NCI-H82 treated with DMSO at 0.1 percent for 48 hours (cell line): Measurements from ENCODE around the gene MT1H.
A peak's percentile ranks its signal among the peaks of the same experiment; 100 is the strongest.
"Not testable (repeated sequence)": the region's sequence is repeated elsewhere in the genome, so short reads cannot be mapped to it uniquely, and the experiment has no call there.

ENCODE experiments used
- DNase-seq: peaks from one replicate; lab custom pipeline; 2025; ENCODE audit not compliant: unreplicated experiment; lab: John Stamatoyannopoulos, UW

MT1H gene

DNA sequence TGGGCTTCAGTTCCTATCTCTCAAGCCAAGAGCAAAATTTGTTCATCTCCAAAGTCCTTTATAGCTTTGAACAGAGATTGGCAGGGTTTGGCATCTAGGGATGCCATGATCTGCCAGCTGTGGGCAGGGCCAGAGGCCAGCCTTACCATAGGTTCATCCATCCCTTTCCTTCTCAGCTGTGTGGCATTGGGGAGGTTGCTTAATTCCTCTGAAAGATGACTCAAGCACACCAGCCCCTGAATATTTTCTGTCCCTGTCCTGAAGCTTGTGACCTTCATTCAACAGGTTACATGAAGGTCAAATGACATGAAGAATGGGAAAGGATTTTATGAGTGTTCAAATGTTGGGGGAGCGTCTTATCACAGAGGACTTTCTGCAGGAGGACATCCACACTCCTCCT lies 5.1 kb upstream of the MT1H start:
- no peak for DNase-seq

GRCh38 chr16:56665286-56666261 lies 4.0 kb upstream of the MT1H start:
- not testable (repeated sequence) for DNase-seq

DNA sequence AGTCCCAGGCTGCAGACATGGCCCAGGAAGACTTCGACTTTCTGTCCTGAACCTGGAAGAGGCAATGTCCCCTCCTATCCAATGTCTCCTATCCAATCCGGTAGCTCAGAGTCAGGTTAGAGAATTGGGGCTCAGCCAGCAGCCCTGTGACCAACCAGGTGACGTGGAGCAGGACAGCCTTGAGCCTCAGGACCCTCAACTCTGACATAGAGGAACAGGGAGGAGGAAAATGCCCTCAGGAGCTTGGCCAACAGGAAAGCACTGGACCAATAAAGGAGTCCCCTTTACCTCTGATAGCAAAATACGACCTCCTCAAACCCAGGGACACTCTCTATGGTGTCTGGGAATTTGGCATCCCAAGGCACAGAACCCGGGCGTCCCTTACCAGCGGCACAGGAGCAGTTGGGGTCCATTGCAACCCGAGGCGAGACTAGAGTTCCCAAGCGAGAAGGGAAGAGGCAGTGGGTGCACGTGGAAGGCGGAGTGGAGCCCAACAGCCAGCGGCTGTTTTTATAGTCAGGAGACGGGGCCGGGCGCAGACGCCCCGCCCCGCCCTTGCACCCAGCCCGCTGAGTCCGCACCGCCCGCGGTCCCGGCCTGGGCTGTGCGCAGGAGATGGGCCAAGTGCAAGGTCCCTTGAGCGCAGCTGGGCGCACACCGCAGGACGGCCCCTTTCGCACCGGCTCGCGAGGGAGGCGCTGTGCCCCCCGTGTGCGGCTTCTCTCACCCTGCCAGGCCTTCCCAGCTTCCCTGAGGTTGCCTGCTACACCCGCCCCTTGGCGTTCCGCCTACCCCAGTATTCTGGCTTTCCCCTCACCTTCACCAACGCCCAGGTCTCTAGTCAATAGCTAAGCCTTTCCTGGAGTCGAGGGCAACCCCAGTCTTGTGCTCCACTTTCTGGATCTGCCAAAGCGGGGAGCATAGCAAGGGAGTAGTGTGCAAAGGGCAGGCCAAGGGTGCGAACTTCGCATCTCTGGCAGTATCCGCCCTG lies 1.7 kb upstream of the MT1H start, which contains the start of gene MT1G:
TSS of gene MT1G (minus strand) at position 485 of the 991 bp plus-strand sequence. CDS start at position 413, 72 bp downstream.
- no peak for DNase-seq

DNA sequence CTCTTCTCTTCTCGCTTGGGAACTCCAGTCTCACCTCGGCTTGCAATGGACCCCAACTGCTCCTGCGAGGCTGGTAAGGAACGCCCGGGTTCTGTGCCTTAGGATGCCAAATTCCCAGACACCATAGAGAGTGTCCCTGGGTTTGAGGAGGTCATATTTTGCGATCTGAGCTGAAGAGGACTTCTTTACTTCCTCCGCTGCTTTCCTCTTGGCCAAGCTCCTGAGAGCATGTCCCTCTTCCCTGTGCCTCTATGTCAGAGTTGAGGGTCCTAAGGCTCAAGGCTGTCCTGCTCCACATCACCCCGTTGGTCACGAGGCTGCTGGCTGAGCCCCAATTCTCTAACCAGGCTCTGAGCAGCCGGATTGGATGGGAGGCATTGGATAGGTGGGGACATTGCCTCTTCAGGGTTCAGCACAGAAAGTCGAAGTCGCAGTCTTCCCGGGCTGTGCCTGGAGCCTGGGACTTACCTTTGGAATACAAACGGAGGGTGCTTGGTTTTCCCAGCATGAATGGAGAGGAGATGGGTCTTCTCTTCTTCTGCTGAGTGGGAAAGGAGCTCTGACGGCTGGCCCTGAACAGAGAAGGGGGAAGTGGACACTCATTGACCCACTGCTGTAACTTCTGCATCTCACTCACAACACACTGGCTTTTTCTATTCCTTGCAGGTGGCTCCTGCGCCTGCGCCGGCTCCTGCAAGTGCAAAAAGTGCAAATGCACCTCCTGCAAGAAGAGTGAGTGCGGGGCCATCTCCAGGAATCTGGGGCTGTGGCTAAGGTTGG lies 416 bp downstream of the MT1H start:
- DNase-seq = no peak

- no peak for DNase-seq
Observed at GRCh38 chr16:56670620-56670934, 963 bp downstream of the MT1H start.

DNA sequence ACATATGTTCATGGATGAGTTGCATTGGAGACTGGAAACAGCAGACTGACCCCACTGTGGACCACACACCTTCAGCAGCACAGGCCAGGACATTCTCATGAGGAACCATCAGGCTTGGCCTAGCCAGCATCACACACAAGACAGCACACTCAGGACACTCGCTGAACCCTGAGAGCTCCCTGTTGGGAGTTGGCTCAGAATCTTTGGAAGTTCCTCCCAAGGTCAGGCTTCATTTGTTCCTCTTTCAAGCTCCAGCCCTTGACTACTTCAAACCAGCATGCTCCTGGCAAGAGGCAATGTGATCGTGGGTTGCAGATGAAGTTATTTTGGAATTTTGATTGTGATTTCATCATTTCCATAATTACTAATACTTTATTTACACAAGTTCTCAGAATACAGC lies 2.1 kb downstream of the MT1H start:
- not testable (repeated sequence) for DNase-seq

- DNase-seq = not testable (repeated sequence)
Observed at GRCh38 chr16:56672171-56672570, 2.6 kb downstream of the MT1H start.

DNA sequence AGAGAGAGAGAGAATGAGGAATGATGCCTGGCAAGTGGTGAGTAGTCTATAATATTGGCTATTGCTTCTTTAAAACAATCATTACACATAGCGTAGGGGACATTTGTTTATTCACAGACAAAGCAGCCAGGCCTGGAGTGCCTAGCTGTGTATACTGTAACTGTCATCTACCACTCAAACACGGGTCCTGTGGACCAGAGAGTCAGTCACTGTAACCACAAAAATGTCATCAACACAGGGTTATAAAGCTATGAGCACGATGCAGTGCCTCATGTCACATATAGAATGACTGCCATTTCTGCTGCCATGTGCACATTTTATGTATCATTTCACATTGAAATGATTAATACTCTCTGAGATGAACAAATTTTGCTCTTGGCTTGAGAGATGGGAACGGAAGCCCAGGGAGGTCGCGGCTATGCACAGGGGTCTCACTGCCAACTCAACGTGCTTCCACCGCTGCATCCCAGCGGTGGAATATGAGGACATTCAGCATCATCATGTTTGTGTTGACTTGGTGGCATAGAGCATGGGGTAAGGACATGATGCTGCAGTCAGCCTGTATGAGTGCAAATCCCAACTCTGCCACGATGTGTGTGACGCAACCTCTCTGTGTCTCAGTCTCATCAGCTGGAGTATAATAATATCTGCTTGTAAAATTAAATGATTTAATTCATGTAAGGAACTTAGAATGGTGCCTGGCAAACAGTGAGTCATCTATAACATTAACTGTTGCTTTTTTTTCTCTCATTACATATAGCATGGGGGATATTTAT lies 3.3 kb downstream of the MT1H start:
- DNase-seq = no peak

GRCh38 chr16:56673921-56674320 lies 4.3 kb downstream of the MT1H start:
- no peak for DNase-seq

DNA sequence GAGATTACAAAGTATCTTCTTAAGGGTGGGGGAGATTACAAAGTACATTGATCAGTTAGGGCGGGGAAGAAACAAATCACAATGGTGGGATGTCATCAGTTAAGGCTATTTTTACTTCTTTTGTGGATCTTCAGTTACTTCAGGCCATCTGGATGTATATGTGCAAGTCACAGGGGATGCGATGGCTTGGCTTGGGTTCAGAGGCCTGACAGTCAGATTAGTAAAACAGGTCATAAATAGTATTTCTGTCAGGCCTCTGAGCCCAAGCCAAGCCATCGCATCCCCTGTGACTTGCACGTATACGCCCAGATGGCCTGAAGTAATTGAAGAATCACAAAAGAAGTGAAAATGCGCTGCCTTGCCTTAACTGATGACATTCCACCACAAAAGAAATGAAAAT lies 5.0 kb downstream of the MT1H start:
- not testable (repeated sequence) for DNase-seq

DNA sequence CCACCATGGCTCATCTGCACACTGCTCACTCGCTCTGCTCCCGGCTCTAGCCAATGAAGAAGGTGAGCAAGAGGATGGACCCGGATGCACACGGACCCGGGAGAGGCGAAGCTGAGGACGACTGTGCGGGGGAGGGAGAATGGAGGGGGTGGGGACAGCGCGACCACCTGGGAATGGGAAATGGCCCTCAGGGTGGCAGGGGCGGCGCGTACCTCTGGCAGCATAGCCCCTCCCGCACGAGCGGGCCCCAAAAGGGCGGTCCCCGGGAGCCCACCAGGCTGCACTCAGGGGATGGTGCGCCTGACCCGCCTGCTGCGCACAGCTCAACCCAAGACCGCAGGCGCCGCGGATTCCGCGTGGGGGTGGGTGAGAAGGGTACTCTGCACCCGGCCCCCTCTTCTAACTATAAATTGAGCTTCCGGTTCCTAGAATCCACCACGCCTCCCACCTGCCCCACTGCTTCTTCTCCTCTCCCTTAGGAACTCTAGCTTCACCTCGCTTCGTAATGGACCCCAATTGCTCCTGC lies 6.1 kb downstream of the MT1H start:
- DNase-seq = no peak

DNA sequence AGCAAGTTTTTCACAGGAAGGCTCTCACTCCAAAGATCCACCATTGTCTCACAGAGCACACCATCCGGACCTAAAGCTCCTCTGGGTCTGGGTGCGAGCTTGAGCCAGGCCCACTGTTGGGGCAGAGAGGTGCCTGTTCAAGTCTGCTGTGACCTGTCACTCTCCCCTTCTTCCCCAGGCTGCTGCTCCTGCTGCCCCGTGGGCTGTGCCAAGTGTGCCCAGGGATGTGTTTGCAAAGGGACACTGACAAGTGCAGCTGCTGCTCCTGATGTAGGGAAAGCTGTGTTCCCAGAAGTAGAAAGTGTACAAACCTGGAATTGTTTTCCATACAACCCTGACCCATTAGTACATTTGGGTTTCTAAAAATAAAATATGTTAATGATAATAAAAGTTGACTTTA lies 7.9 kb downstream of the MT1H start:
- no peak for DNase-seq

DNA sequence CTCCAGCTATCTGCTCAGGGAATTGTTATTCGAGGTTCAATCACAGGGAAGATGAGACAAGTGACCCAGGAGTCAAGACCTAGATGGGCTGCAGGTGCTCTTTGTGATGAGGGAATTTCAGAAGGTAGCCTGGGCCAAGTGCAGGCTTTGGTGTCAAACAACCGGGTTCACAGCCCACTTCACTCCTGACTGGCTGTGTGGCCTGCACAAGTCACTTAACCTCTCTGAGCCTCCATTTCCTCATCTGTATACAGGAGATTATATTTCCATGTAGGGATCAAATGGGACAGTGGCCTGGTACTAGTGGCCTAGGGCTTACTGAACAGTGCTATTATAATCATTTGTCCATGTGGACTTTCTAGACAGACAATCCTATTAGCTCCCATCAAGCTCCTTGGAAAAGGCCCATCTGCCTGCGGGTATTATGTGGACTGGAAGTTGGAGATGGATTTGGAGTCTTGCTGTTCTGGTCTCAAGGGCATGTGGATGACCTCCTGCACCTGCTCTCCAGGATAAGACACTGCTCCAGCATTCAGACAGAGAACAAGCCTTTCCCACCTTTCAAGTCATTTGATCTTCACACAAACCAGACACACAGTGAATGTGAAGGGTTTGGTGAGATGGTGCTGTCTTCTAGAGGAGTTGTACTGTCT lies 9.6 kb downstream of the MT1H start:
- DNase-seq = peak; percentile 87

DNA sequence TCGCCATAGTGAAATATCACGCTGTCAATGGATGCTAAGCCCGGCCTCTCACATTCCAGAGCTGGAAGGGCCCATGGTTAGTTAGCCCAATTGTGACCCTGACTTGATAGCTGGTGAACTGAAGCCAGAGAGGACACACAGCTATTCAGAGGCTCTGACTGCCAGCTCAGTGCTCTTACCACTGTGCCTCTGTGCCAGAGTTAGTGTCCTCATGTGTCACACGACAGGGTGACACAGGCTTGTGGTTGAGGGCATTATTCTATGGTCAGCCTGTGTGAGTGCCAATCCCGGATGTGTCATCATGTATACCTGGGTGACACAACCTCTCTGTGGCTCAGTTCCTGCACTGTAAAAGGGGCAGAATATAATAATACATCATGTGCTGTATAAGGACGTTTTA lies 10.2 kb downstream of the MT1H start:
- no peak for DNase-seq

DNA sequence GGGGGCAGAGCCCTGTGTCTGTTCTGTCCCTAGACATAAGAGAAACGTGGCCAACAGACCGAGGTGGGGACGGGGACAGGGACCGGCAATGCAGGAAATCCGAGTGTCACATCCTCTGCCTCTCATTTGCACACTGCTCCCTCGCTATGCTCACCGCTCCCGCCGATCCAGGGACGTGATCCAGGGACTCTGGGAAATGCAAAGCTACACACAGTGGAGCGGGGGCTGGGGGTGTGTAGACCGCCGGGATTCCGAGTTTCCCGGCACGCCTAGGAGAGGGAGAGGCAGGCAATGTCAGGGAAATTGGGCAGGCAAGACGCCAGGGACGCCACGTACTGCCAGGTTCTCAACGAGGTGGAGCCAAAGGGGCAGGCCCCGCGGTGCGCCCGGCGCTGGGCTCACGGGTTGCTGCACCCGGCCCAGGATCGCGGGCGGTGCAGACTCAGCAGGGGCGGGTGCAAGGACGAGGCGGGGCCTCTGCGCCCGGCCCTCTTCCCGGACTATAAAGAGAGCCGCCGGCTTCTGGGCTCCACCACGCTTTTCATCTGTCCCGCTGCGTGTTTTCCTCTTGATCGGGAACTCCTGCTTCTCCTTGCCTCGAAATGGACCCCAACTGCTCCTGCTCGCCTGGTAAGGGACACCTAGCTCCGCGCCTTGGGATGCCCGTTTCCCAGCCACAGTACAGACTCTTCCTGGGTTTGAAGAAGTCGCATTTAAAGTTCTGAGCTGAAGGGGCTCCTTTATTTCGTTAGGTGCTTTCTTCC lies 12.5 kb downstream of the MT1H start, which contains the start of gene MT1X:
TSS of gene MT1X (plus strand) at position 532 of the 764 bp plus-strand sequence. CDS start at position 603, 71 bp downstream.
- peak; percentile 12 for DNase-seq

- DNase-seq = no peak
Observed at GRCh38 chr16:56682703-56683397, 13.2 kb downstream of the MT1H start.

DNA sequence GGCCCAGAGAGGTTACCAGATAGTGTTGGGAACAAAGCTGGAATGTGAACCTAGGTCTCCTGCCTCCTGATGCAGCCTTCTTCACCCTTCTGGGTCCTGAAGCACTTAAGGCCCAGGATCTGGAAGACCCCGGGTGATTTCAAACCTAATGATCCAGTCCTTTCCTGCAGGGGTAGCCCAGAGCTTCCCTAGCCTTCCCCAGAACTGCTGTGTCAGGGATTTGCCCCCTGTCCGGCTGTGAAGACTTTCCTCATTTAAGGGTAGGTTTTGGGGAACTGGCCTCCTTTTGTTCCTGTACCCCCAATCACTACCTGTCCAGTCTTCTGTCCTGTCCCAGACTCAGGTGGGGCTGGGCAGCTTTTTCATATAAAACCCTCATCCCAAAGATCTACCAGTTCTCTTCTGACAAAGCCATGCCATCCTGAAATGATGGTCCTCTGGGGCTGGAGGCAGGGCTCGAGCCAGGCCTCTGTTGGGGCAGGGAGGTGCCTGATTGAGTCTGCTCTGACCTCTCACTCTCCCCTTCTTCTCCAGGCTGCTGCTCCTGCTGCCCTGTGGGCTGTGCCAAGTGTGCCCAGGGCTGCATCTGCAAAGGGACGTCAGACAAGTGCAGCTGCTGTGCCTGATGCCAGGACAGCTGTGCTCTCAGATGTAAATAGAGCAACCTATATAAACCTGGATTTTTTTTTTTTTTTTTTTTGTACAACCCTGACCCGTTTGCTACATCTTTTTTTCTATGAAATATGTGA lies 14.0 kb downstream of the MT1H start:
- DNase-seq = no peak
